Activated CD4-positive, alpha-beta memory T cell treated with anti-CD3 and anti-CD28 coated beads, Interleukin-2, amount 10 ng/mL, durations not matched to agents 7 days and 5 days (primary cell): Measurements from ENCODE around the gene FICD. TPM values are rescaled to one million over a fixed set of nuclear protein-coding genes. Genes with fewer than 3 reads are reported as not detected.
"Not testable (repeated sequence)": the region's sequence is repeated elsewhere in the genome, so short reads cannot be mapped to it uniquely, and the experiment has no call there.

Experiments used
- CTCF ChIA-PET: fragments of 350-600 bp; sonication (Branson Sonifier 250); formaldehyde crosslinking; loops from one replicate; lab custom pipeline; 2021; ENCODE audit warnings: antibody characterized with exemption, inconsistent platforms; lab: Charles Lee
- POLR2A ChIA-PET: fragments of 350-600 bp; sonication (Branson Sonifier 250); formaldehyde crosslinking; loops from one replicate; lab custom pipeline; 2021; ENCODE audit warnings: antibody characterized with exemption; lab: Charles Lee
- DNase-seq: peaks from one replicate; pipeline ENCODE4 v3.0.0-alpha.2; 2020
- H3K27ac Mint-ChIP-seq: one replicate; pipeline ENCODE4 v1.8.0; 2021; ENCODE audit warnings: mild to moderate bottlenecking, mixed read lengths
- H3K27me3 Mint-ChIP-seq: one replicate; pipeline ENCODE4 v1.8.0; 2021; ENCODE audit warnings: mixed read lengths
- H3K36me3 Mint-ChIP-seq: one replicate; pipeline ENCODE4 v1.8.0; 2021; ENCODE audit warnings: low read depth, mixed read lengths
- H3K4me1 Mint-ChIP-seq: one replicate; pipeline ENCODE4 v1.8.0; 2021; ENCODE audit warnings: mixed read lengths
- H3K4me3 Mint-ChIP-seq: one replicate; pipeline ENCODE4 v1.8.0; 2021; ENCODE audit warnings: mild to moderate bottlenecking, mixed read lengths
- H3K9me3 Mint-ChIP-seq: one replicate; pipeline ENCODE4 v1.8.0; 2021; ENCODE audit warnings: mixed read lengths
- total RNA-seq, 2 experiments: library from RNA; stranded (reverse); gene quantifications; one replicate each; pipeline ENCODE4 v1.2.3, GENCODE V29; 2021

FICD gene
- total RNA-seq, 2 experiments from 2014 or later = 6.3 to 7.1 TPM

- H3K4me1 Mint-ChIP-seq = peaks cover 76% of the 10 kb centered on the region
- H3K27me3 Mint-ChIP-seq, DNase-seq, H3K27ac Mint-ChIP-seq, H3K9me3 Mint-ChIP-seq, H3K4me3 Mint-ChIP-seq: not testable (repeated sequence)
- ChIA-PET CTCF (interaction anchor here (0.7 to 1.1 kb wide), 2 partner anchors 22 to 62 kb away, joined by 3 to 4 read pairs; no protein-coding TSS in a partner anchor), POLR2A (interaction anchor here (1.2 kb wide), 1 partner anchor 280 kb away, joined by 3 read pairs; no protein-coding TSS in a partner anchor)
- H3K36me3 Mint-ChIP-seq = peaks cover 44% of the 10 kb centered on the region
Measured at GRCh38 chr12:108555383-108555782, 40.3 kb downstream of the FICD start.

- POLR2A ChIA-PET = interaction anchor here (0.6 to 15.5 kb wide), 4 partner anchors 10 to 73 kb away, joined by 5 to 385 read pairs (median 18); partner anchors contain the start of gene SELPLG
- no peak for DNase-seq
- Mint-ChIP-seq H3K4me3 (peak overlapping the region; percentile 100), H3K36me3 (peaks cover 38% of the 10 kb centered on the region), H3K27ac (peak overlapping the region; percentile 99), H3K4me1 (peaks cover 62% of the 10 kb centered on the region), H3K27me3 (no peaks in the 10 kb centered on the region), H3K9me3 (no peaks in the 10 kb centered on the region)
- CTCF ChIA-PET = interaction anchor here (0.6 to 3.8 kb wide), 5 partner anchors 8 to 69 kb away, joined by 3 to 51 read pairs (median 4); no protein-coding TSS in a partner anchor
Measured at GRCh38 chr12:108559007-108559655, 44.1 kb downstream of the FICD start.

GRCh38 chr12:108559748-108560147 is 44.7 kb downstream of the FICD start:
- H3K4me1 Mint-ChIP-seq = peaks cover 63% of the 10 kb centered on the region
- no peaks in the 10 kb centered on the region for H3K9me3 Mint-ChIP-seq
- ChIA-PET POLR2A (interaction anchor here (0.6 to 15.5 kb wide), 9 partner anchors 10 to 297 kb away, joined by 3 to 385 read pairs (median 9); partner anchors contain the start of genes SELPLG and SSH1), CTCF (interaction anchor here (1.2 to 3.8 kb wide), 7 partner anchors 9 to 298 kb away, joined by 3 to 51 read pairs (median 6); partner anchors contain the start of genes SELPLG and SSH1)
- H3K36me3 Mint-ChIP-seq = peaks cover 40% of the 10 kb centered on the region
- peak; percentile 20 for DNase-seq
- H3K27ac Mint-ChIP-seq = peak overlapping the region; percentile 99
- H3K27me3 Mint-ChIP-seq = no peaks in the 10 kb centered on the region
- peak overlapping the region; percentile 100 for H3K4me3 Mint-ChIP-seq

- ChIA-PET CTCF (interaction anchor here (1.2 to 3.8 kb wide), 8 partner anchors 8 to 297 kb away, joined by 3 to 51 read pairs (median 5); partner anchors contain the start of genes SELPLG and SSH1), POLR2A (interaction anchor here (0.6 to 15.5 kb wide), 20 partner anchors 9 to 1439 kb away, joined by 3 to 385 read pairs (median 4); partner anchors contain the start of genes ANKRD13A, FICD, SELPLG and SSH1)
- DNase-seq = no peak
- Mint-ChIP-seq H3K27ac (peak overlapping the region; percentile 99), H3K9me3 (no peaks in the 10 kb centered on the region), H3K4me1 (peaks cover 60% of the 10 kb centered on the region), H3K4me3 (peak overlapping the region; percentile 100), H3K27me3 (no peaks in the 10 kb centered on the region), H3K36me3 (peaks cover 43% of the 10 kb centered on the region)
Measured at GRCh38 chr12:108560321-108560721, 45.2 kb downstream of the FICD start.

GRCh38 chr12:108560752-108561719 is 46.0 kb downstream of the FICD start, which contains the start of gene SART3:
Gene SART3, minus strand, starts transcription at chr12:108561173. Its CDS starts 19 bp downstream, at chr12:108561154.
- peak within 1 kb of the TSS; percentile 99 for H3K27ac Mint-ChIP-seq
- H3K36me3 Mint-ChIP-seq = peaks cover 50% of the 10 kb centered on the region
- peak; percentile 84 for DNase-seq
- peak within 1 kb of the TSS; percentile 100 for H3K4me3 Mint-ChIP-seq
- ChIA-PET POLR2A (interaction anchor here (0.6 to 15.5 kb wide), 24 partner anchors 9 to 1438 kb away, joined by 3 to 385 read pairs (median 4); partner anchors contain the start of genes ANKRD13A, FICD, SELPLG and SSH1), CTCF (interaction anchor here (0.6 to 3.8 kb wide), 9 partner anchors 8 to 297 kb away, joined by 3 to 51 read pairs (median 4); partner anchors contain the start of genes SELPLG and SSH1)
- H3K9me3 Mint-ChIP-seq = no peaks in the 10 kb centered on the region
- H3K27me3 Mint-ChIP-seq = no peaks in the 10 kb centered on the region
- peaks cover 63% of the 10 kb centered on the region for H3K4me1 Mint-ChIP-seq

- no peak for DNase-seq
- ChIA-PET POLR2A (interaction anchor here (0.8 to 15.5 kb wide), 25 partner anchors 9 to 877 kb away, joined by 3 to 385 read pairs (median 5); partner anchors contain the start of genes FICD, PWP1, SELPLG and SSH1), CTCF (interaction anchor here (0.7 to 3.8 kb wide), 12 partner anchors 57 to 532 kb away, joined by 3 to 51 read pairs (median 4); partner anchors contain the start of gene SELPLG)
- Mint-ChIP-seq H3K4me3 (peak overlapping the region; percentile 100), H3K36me3 (peaks cover 49% of the 10 kb centered on the region), H3K27me3 (no peaks in the 10 kb centered on the region), H3K4me1 (peaks cover 61% of the 10 kb centered on the region), H3K27ac (peak overlapping the region; percentile 99), H3K9me3 (no peaks in the 10 kb centered on the region)
Measured at GRCh38 chr12:108561852-108562347, 46.8 kb downstream of the FICD start.

GRCh38 chr12:108562348-108563135 is 47.5 kb downstream of the FICD start, which contains the start of gene ISCU:
Gene ISCU, plus strand, starts transcription at chr12:108562596. Its CDS starts 27 bp downstream, at chr12:108562623.
- H3K27ac Mint-ChIP-seq = peak within 1 kb of the TSS; percentile 99
- no peaks in the 10 kb centered on the region for H3K9me3 Mint-ChIP-seq
- H3K36me3 Mint-ChIP-seq = peaks cover 51% of the 10 kb centered on the region
- peaks cover 63% of the 10 kb centered on the region for H3K4me1 Mint-ChIP-seq
- peak within 1 kb of the TSS; percentile 100 for H3K4me3 Mint-ChIP-seq
- peak; percentile 99 for DNase-seq
- no peaks in the 10 kb centered on the region for H3K27me3 Mint-ChIP-seq
- CTCF ChIA-PET = interaction anchor here (0.5 to 3.8 kb wide), 13 partner anchors 56 to 532 kb away, joined by 3 to 51 read pairs (median 4); partner anchors contain the start of gene SELPLG
- POLR2A ChIA-PET = interaction anchor here (0.8 to 15.5 kb wide), 21 partner anchors 9 to 877 kb away, joined by 3 to 385 read pairs (median 5); partner anchors contain the start of genes FICD, PWP1, SELPLG and SSH1

GRCh38 chr12:108563136-108563803 is 48.2 kb downstream of the FICD start:
- H3K4me1 Mint-ChIP-seq = peaks cover 64% of the 10 kb centered on the region
- no peaks in the 10 kb centered on the region for H3K9me3 Mint-ChIP-seq
- ChIA-PET CTCF (interaction anchor here (1.0 to 3.8 kb wide), 13 partner anchors 55 to 523 kb away, joined by 3 to 51 read pairs (median 6); partner anchors contain the start of gene SELPLG), POLR2A (interaction anchor here (0.6 to 15.5 kb wide), 14 partner anchors 48 to 536 kb away, joined by 3 to 385 read pairs (median 5); partner anchors contain the start of genes FICD, SELPLG and SSH1)
- peak; percentile 89 for DNase-seq
- no peaks in the 10 kb centered on the region for H3K27me3 Mint-ChIP-seq
- H3K4me3 Mint-ChIP-seq = peak overlapping the region; percentile 100
- peak overlapping the region; percentile 90 for H3K27ac Mint-ChIP-seq
- H3K36me3 Mint-ChIP-seq = peaks cover 53% of the 10 kb centered on the region

- H3K4me1 Mint-ChIP-seq = peaks cover 66% of the 10 kb centered on the region
- no peak for DNase-seq
- ChIA-PET POLR2A (interaction anchor here (0.6 to 15.5 kb wide), 4 partner anchors 54 to 90 kb away, joined by 3 to 385 read pairs (median 22); partner anchors contain the start of gene SELPLG), CTCF (interaction anchor here (0.6 to 3.4 kb wide), 10 partner anchors 54 to 523 kb away, joined by 3 to 34 read pairs (median 6); no protein-coding TSS in a partner anchor)
- H3K4me3 Mint-ChIP-seq = peak overlapping the region; percentile 100
- H3K36me3 Mint-ChIP-seq = peaks cover 56% of the 10 kb centered on the region
- H3K27ac Mint-ChIP-seq = peak overlapping the region; percentile 90
- no peaks in the 10 kb centered on the region for H3K27me3 Mint-ChIP-seq
- H3K9me3 Mint-ChIP-seq = no peaks in the 10 kb centered on the region
Measured at GRCh38 chr12:108563804-108564151, 48.7 kb downstream of the FICD start.

GRCh38 chr12:108564724-108565123 is 49.6 kb downstream of the FICD start:
- DNase-seq = no peak
- Mint-ChIP-seq H3K9me3 (no peaks in the 10 kb centered on the region), H3K27me3 (no peaks in the 10 kb centered on the region), H3K4me1 (peaks cover 67% of the 10 kb centered on the region), H3K36me3 (peaks cover 55% of the 10 kb centered on the region), H3K4me3 (no peak overlapping the region), H3K27ac (no peak overlapping the region)
- ChIA-PET CTCF (interaction anchor here (0.5 to 3.4 kb wide), 10 partner anchors 53 to 1866 kb away, joined by 3 to 34 read pairs (median 6); no protein-coding TSS in a partner anchor), POLR2A (interaction anchor here (0.7 to 15.5 kb wide), 3 partner anchors 53 to 99 kb away, joined by 3 to 385 read pairs (median 41); partner anchors contain the start of gene SELPLG)
